Activated CD8-positive, alpha-beta memory T cell treated with anti-CD3 and anti-CD28 coated beads for 4 hours (primary cell): ENCODE measurements around the gene IL1RL1.

ENCODE experiments used
- DNase-seq, 2 donors: peaks; one replicate each; pipeline ENCODE4 v3.0.0-alpha.2; 2020; ENCODE audit warnings: low read depth in 2 of 2

IL1RL1 gene

GRCh38 chr2:102310964-102311640, at the start of gene IL1RL1:
TSS of gene IL1RL1 (plus strand) at chr2:102311563. CDS start at chr2:102338265, 26,702 bp downstream.
- no peak for DNase-seq

DNA sequence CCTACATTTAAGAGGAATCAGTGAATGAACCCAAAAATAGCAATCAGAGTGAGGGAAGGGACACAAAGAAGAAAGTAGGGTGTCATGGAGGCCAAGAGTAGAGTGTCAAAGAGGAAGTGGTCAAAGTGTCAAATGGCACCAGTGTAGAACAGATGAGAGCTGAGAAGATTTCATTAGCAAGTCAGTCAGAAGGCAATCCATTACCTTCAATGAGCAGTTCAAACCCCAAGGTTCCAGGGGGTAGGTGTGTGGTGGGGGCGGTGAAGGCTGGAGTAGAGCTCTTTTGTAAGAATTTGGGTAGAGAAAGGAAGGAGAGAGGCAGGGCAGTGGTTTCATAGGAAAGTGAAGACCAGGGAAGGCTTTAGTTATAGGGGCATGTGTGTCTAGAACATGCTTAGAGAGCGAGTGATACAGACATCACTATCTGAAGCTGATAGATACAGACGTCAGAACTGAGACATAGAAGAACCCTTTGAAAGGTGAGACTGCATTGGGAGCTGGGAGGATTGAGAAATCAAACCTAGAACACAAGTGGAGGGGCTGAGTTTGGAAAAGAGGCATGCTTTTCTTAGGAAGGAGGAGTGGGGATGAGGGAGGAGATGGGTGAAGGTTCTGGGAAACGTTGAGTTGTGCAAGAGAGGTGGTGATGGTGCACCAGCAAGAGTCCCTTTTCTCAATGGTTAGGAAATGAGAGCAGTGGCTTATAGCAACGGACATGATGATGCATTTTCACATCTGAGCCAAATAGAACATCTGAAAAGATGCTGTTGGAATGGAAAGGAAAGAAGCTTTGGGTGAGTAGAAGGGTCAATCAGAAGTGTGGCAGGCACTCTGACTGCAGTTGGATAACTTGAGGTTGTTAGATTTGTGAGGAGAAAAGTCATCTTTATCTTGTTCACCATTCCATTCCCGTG, 48.9 kb upstream of the IL1RL1 start:
- no peak for DNase-seq

DNA sequence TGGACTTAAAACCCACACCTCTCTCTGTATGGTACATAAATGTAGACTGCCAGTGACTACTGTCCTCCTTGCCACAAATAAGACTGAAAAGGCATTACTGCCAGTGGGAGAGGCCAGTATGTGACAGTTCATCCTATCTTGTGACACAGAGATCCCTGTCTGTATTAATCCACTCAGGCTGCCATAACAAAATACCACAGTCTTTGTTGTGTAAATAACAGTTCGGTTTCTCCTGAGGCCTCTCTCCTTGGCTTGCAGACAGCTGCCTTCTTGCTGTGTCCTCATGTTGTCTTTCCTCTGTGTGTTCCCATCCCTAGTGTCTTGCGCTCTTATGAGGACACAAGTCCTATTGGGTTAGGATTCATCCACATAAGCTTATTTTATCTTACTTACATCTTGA, 46.4 kb upstream of the IL1RL1 start:
- DNase-seq = no peak

GRCh38 chr2:102266204-102266603, 45.2 kb upstream of the IL1RL1 start:
- DNase-seq = no peak

- DNase-seq = no peak
These were observed 43.6 kb upstream of the IL1RL1 start for GRCh38 chr2:102267774-102268173.

GRCh38 chr2:102268510-102269199, 42.7 kb upstream of the IL1RL1 start:
- no peak for DNase-seq

DNA sequence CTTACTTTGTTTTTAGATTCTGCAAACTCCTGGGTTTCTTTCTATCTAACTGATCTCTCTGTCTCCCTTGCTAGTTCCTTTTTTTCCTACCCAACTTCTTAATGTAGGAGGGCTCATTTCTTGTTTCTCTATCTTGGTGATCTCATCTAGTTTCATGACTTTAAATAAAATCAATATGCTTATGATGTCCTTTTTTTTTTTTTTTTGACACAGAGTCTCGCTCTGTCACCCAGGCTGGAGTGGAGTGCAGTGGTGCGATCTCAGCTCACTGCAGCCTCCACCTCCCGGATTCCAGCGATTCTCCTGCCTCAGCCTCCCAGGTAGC, 42.2 kb upstream of the IL1RL1 start:
- no peak for DNase-seq

DNA sequence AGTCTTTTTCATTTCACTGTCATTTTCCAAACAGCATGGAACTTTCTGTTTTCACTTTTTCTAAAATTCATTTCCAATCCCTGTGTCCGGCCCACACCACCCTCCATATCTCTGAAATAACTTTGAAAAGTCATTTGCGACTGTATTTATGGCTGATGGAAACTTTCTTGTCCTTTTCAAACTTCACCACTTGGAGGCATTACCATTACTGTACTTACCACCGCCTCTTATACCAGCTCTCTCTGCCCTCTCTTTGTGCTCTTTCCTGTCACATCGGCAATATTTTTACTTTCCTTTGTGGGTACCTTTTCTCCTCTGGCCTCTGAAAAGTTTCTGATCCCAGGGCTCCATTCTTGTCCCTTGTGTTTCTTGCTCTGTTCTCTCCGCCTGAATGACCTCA, 39.5 kb upstream of the IL1RL1 start:
- no peak for DNase-seq

DNA sequence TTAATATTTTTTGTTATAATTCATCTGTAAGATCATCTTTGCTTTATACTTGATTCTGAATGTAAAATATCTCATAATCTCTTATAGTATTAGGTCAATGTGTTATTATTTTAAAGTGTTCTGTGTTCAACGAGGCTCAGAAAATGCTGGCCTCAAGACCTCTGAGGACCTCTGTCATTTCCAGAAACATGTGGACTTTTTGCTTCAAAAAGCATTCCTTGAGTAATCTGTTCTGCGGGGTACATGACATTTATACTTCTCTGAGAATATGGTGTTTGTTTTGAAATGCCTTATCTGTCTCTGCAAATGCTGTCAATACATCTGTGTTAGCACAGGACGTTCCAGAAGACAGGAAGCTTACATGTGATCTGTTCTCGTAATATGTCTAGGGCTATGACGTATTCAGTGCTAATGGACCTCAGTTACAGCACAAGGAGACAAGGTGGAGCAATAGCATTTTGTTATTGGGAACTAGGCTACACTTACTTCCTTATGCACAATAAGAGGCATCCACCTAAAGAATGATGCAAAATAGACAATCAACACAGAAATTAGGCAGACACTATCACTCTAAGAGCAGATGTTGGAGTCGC, 37.6 kb upstream of the IL1RL1 start:
- no peak for DNase-seq

- no peak for DNase-seq
These were observed 34.7 kb upstream of the IL1RL1 start for GRCh38 chr2:102276549-102277201.

DNA sequence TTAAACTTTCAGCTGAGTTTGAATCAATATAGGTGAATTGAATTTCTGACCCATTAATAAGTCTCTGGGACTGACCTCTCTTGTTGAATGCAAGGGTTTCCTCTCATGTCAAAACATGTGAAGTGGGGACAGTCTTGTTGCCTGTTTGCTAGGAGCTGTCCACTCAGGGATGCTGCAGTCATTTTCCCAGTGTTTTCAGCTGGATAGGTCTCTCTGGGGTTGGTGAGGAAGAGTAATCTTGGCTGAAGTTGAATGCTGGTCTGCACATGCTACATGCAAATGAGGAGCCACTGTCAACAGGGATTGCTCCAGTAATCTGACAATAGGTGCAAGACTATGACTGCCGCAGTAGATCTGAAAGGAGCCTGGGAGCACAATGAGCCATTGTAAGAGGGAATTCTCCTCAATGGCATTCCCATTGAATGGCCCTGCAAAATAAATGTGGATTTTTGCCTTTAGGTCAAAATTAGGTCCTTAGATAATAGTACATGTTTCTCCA, 34.1 kb upstream of the IL1RL1 start:
- DNase-seq = no peak

GRCh38 chr2:102278720-102279390, 32.5 kb upstream of the IL1RL1 start:
- DNase-seq = no peak

DNA sequence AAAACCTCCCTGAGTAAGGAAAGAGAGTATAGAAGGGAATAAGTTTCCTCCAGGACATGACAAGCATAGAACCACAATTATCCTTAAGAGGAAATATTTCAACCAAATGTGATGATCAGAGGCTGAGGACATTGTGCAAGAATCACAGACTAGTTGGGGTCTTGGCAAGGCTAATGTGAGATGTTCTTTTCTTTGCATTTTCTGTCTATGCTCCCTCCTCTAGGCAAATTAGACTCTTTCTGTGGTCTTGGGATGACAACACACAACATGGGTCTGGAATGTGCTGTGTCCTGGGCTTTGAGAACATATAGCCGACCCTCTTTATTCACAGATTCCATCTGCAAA, 32.0 kb upstream of the IL1RL1 start:
- no peak for DNase-seq

DNA sequence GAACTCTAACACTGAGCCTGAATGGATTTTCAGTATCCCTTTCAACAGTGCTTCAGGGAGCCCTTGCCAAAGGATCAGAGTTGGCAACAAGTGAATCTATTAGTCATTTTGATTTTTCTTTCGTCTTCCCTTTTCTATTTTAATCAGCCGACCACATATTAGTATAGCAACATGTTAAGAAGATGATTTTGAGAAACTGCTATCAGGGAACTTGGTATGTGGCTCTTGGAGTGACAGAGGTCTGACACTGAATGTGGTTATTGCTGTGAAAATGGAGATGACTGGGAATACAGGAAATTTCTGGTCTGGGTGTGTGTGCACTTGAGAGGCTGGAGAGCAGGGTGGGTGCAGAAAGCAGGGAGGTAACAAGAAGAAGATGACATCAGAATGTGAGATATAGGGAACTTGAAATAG, 28.7 kb upstream of the IL1RL1 start:
- no peak for DNase-seq

DNA sequence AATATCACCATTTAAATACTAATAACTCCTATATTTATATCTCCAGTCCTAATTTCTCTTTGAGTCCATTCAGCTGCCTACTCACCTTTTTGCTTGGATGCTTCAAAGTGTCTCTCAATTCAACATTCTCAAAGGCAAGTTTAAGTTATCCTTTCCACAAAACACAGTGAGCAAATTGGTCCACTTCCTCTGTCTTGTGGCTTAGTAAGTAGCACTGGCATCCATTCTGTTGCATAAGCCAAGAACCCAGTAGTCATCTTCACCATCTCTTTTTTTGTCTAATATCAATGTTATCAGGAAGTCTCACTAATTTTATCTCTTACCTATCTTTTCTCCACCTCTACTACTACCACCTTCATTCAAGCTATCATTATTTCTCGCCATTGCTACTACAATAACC, 27.4 kb upstream of the IL1RL1 start:
- DNase-seq = no peak

- DNase-seq = no peak
These were observed 26.8 kb upstream of the IL1RL1 start for GRCh38 chr2:102284611-102285010.

GRCh38 chr2:102285368-102285767, 26.0 kb upstream of the IL1RL1 start:
- no peak for DNase-seq

- DNase-seq = no peak
These were observed 25.3 kb upstream of the IL1RL1 start for GRCh38 chr2:102286041-102286440.

- no peak for DNase-seq
These were observed 22.2 kb upstream of the IL1RL1 start for GRCh38 chr2:102289129-102289528.

DNA sequence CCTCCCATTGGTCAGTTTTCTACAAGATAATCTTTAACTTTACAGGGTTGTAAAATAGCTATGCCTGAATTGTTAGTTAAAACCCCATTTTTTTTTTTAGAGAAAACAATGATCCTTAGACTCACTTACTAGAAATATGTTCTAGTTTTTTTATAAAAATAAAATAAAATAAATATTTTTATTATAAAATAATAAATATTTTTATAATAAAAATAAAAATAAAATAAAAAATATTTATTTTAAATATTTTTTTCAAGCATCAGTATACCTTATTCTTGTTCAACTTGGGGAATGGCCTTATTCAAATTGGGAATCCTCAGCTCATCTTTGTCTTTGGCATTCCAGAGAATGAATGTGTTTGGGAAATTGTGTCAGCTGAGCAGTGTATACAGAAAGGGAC, 20.8 kb upstream of the IL1RL1 start:
- DNase-seq = no peak
